ENCODE results near the gene PFDN2. TPM values are rescaled to one million over a fixed set of nuclear protein-coding genes. Genes with fewer than 3 reads are reported as not detected.

PFDN2 gene
- total RNA-seq, 1 donor, result 21.8 TPM

- DNase-seq (ENCODE audit: low read depth in 2 of 3, low spot score in 2 of 3), result no peak
Measured at GRCh38 chr1:161111117-161111516, 6.7 kb downstream of the PFDN2 start.

- DNase-seq (ENCODE audit: low read depth in 2 of 3, low spot score in 2 of 3), result no peak
Measured at GRCh38 chr1:161106431-161106830, 11.4 kb downstream of the PFDN2 start.

GRCh38 chr1:161100556-161100955, 17.3 kb downstream of the PFDN2 start:
- DNase-seq (ENCODE audit: low read depth in 2 of 3, low spot score in 2 of 3), result no peak

- DNase-seq (ENCODE audit: low read depth in 2 of 3, low spot score in 2 of 3), result no peak
Measured at GRCh38 chr1:161099090-161099802, 18.6 kb downstream of the PFDN2 start.

GRCh38 chr1:161098210-161099068, 19.4 kb downstream of the PFDN2 start, which contains the start of gene KLHDC9:
Gene KLHDC9 (plus strand): TSS chr1:161098361. CDS start chr1:161098536, 175 bp downstream.
- peak; percentile 45 to 84 (median 78) for DNase-seq (ENCODE audit: low read depth in 2 of 3, low spot score in 2 of 3)

GRCh38 chr1:161096530-161096929, 21.3 kb downstream of the PFDN2 start:
- DNase-seq (ENCODE audit: low read depth in 2 of 3, low spot score in 2 of 3), result no peak

GRCh38 chr1:161096015-161096414, 21.8 kb downstream of the PFDN2 start:
- no peak for DNase-seq (ENCODE audit: low read depth in 2 of 3, low spot score in 2 of 3)

GRCh38 chr1:161095230-161095629, 22.6 kb downstream of the PFDN2 start:
- no peak for DNase-seq (ENCODE audit: low read depth in 2 of 3, low spot score in 2 of 3)

GRCh38 chr1:161094481-161094880, 23.4 kb downstream of the PFDN2 start:
- DNase-seq (ENCODE audit: low read depth in 2 of 3, low spot score in 2 of 3), result no peak

GRCh38 chr1:161092621-161093028, 25.2 kb downstream of the PFDN2 start:
- no peak for DNase-seq (ENCODE audit: low read depth in 2 of 3, low spot score in 2 of 3)

GRCh38 chr1:161091796-161092507, 25.9 kb downstream of the PFDN2 start:
- DNase-seq (ENCODE audit: low read depth in 2 of 3, low spot score in 2 of 3), result no peak

GRCh38 chr1:161091093-161091492, 26.7 kb downstream of the PFDN2 start:
- no peak for DNase-seq (ENCODE audit: low read depth in 2 of 3, low spot score in 2 of 3)

GRCh38 chr1:161090617-161091016, 27.2 kb downstream of the PFDN2 start:
- no peak for DNase-seq (ENCODE audit: low read depth in 2 of 3, low spot score in 2 of 3)

- no peak for DNase-seq (ENCODE audit: low read depth in 2 of 3, low spot score in 2 of 3)
Measured at GRCh38 chr1:161089938-161090337, 27.9 kb downstream of the PFDN2 start.

- DNase-seq (ENCODE audit: low read depth in 2 of 3, low spot score in 2 of 3), result peak in 1 of 3 donors; percentile 31
Measured at GRCh38 chr1:161089251-161089924, 28.4 kb downstream of the PFDN2 start, which contains the start of gene NECTIN4. Gene NECTIN4 (minus strand): TSS chr1:161089558. CDS start chr1:161089296, 262 bp downstream.

- no peak for DNase-seq (ENCODE audit: low read depth in 2 of 3, low spot score in 2 of 3)
Measured at GRCh38 chr1:161088587-161089110, 29.2 kb downstream of the PFDN2 start.

- no peak for DNase-seq (ENCODE audit: low read depth in 2 of 3, low spot score in 2 of 3)
Measured at GRCh38 chr1:161086457-161086856, 31.4 kb downstream of the PFDN2 start.

GRCh38 chr1:161085165-161085564, 32.7 kb downstream of the PFDN2 start:
- DNase-seq (ENCODE audit: low read depth in 2 of 3, low spot score in 2 of 3), result no peak

- DNase-seq (ENCODE audit: low read depth in 2 of 3, low spot score in 2 of 3), result no peak
Measured at GRCh38 chr1:161084597-161084988, 33.2 kb downstream of the PFDN2 start.
